Upper lobe of left lung (tissue), 4 donors: ENCODE results near the gene GPR42.

Experiments
- POLR2A ChIP-seq, 4 donors: fragments of 450-650 bp; IDR thresholded peaks; one replicate each; pipeline ENCODE4 v1.5.1; 2016 to 2017; ENCODE audit warnings: antibody characterized with exemption in 4 of 4, mild to moderate bottlenecking in 2 of 4
- POLR2AphosphoS5 ChIP-seq, 2 donors: sonication (generic); formaldehyde crosslinking; IDR thresholded peaks; one replicate each; pipeline ENCODE4 v1.5.1; 2017; ENCODE audit warnings: antibody characterized with exemption in 2 of 2
- TF ChIP-seq, protein P1 (sequence below), 6 experiments: fragments of 450-650 bp in 4 of 6; fragments of 200-600 bp in 2 of 6; sonication (generic) in 2 of 6; IDR thresholded peaks; one replicate each; pipeline ENCODE4 v1.5.1; 2016 to 2019; ENCODE audit warnings: antibody characterized with exemption in 6 of 6

DNA sequence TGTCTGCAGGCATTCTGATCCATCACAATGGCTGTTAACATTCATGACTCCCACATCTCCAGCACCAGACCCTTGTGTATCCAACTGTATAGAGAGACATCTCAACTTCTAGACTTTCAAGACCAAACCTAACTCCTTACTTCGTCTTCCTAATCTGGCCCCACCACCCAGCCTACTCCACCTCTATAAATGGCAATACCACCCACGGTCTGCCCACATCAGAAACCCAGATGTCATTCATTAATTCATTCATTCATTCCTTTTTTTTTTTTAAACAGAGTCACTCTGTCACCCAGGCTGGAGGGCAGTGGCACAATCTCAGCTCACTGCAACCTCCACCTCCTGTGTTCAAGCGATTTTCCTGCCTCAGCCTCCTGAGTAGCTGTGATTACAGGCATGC is 10.4 kb downstream of the GPR42 start:
- TF ChIP-seq POLR2AphosphoS5 (IDR thresholded peaks at IDR 0.05) = no peak
- TF ChIP-seq, protein P1, sequence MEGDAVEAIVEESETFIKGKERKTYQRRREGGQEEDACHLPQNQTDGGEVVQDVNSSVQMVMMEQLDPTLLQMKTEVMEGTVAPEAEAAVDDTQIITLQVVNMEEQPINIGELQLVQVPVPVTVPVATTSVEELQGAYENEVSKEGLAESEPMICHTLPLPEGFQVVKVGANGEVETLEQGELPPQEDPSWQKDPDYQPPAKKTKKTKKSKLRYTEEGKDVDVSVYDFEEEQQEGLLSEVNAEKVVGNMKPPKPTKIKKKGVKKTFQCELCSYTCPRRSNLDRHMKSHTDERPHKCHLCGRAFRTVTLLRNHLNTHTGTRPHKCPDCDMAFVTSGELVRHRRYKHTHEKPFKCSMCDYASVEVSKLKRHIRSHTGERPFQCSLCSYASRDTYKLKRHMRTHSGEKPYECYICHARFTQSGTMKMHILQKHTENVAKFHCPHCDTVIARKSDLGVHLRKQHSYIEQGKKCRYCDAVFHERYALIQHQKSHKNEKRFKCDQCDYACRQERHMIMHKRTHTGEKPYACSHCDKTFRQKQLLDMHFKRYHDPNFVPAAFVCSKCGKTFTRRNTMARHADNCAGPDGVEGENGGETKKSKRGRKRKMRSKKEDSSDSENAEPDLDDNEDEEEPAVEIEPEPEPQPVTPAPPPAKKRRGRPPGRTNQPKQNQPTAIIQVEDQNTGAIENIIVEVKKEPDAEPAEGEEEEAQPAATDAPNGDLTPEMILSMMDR (IDR thresholded peaks at IDR 0.05) = no peak
- no peak for TF ChIP-seq POLR2A (IDR thresholded peaks at IDR 0.05)
